ENCODE data around the gene LARGE1.

Gene LARGE1

DNA sequence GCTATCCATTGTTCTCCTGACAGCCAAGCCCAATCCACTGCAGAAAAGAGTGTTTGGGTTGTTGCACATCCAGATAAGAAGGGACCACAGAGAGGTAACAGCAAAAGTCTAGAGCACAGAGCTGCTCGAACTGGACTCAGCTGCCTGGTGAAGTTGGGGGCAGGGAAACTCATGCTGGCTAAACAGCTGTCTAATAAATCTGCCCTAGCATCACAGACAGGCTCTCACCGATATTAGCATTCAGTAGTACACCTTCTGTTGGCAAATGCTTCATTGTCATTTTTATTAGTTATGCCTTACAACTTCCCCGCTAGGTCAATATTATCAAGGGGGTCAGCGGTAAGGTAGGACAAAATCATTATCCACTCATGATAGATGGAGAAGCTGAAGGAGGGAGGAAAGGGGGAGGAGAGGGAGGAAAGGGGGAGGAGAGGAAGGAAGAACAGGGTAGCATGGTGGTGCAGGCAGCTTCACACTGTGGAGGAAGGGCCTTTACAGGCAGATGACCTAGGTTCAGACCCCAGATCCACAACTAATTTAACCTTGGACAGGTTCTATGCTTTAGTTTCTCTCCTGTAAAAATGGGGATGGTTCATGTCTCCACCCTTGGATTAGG lies 102.7 kb downstream of the LARGE1 start:
- no peak for DNase-seq (ENCODE audit: low read depth)

DNA sequence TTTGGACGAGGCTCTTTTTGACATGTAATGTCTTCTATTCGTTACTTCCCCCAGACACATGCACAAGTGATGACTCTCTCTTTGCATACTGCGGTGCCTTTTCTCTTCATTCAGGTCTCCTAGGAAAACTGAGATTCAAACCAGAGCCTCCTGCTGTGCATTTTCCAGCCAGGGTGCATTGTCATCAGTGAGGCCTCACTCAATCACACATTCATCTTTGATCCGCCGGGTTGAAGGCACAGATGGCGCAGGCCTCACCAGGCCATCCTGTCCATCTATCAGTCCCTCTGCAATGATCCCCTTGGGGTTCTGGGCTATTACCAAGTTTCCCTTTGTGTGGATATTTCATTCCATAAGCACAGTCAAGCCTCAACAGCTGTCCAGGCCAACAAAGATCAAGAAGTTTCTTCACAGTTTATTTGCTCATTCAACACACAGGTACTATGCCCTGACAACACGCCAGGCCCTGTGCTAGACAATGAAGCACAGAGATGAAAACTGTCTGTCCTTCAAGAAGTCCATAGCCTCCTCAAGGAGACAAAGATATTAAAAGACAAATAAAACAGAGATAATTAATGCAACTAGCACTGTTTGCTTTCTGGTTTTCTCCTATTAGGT lies 107.8 kb downstream of the LARGE1 start:
- DNase-seq (ENCODE audit: low read depth) = no peak

DNA sequence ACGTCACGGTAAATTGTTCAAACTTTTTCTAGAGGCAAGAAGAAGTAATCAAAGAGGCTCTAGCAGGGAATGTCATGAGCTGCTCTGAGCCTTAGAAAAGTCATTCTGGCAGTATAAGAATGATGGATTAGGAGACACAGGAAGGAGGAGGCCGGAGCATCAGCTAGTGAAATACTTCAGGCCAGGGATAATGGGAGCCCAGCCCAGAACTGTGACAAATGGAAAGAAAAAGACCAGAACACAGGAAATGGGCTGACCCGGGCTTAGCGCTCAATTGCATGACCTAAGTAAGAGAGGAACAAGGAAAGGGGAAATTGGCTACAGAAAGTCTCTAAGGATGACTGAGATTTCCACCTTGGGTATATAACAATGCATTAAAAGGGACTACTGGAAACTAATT lies 108.6 kb downstream of the LARGE1 start:
- DNase-seq (ENCODE audit: low read depth) = no peak

DNA sequence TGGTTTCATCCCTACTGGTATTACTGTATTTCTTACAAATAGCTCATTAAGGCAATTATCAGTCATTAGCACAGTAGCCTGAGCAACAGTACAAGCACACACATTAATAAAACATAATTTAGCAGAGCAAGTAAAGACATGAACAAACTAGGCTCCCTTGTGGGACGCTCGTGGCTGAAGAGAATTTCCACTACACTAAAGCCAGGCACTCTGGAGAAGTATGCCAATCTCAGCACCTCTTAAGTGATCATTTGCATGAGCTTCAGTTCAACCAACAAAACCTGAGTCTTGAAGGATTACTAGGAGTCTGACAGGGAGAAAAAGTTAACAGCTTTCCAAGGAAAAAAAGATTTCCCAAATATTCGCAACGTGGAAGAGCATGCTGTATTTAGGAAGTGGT lies 109.1 kb downstream of the LARGE1 start:
- DNase-seq (ENCODE audit: low read depth) = no peak

DNA sequence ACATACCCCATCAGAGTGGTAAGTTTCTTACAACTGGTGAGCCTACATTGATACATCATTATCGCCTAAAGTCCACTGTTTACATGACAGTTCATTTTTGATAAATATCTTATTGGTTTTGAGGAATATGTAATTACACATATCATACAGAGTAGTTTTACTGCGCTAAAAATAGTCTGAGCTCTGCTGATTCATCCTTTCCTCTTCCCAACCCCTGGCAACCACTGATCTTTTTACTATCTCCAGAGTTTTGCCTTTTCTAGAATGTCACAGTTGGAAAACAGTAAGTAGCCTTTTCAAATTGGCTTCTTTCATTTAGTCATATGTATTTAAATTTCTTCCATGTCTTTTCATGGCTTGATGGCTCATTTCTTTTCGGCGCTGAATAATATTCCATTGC lies 112.8 kb downstream of the LARGE1 start:
- DNase-seq (ENCODE audit: low read depth) = no peak

DNA sequence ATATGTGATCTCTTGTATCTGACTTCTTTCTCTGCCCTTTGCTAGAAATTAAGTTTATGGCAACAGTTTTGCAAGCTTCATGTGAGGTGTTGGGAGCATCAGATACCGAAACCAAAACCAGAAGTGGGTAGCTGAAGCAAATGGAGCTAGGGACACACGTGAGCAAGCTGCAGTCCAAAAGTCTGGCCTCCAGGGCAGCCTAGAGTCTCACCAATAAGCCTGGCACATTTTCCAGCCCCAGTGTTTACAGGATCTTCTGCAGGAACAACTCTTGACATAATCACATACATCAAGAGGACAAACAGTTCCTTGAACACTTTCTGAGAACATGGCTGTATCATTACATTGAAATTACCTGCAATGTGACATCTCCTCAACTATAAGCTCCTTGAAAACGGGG lies 114.1 kb downstream of the LARGE1 start:
- DNase-seq (ENCODE audit: low read depth) = no peak

DNA sequence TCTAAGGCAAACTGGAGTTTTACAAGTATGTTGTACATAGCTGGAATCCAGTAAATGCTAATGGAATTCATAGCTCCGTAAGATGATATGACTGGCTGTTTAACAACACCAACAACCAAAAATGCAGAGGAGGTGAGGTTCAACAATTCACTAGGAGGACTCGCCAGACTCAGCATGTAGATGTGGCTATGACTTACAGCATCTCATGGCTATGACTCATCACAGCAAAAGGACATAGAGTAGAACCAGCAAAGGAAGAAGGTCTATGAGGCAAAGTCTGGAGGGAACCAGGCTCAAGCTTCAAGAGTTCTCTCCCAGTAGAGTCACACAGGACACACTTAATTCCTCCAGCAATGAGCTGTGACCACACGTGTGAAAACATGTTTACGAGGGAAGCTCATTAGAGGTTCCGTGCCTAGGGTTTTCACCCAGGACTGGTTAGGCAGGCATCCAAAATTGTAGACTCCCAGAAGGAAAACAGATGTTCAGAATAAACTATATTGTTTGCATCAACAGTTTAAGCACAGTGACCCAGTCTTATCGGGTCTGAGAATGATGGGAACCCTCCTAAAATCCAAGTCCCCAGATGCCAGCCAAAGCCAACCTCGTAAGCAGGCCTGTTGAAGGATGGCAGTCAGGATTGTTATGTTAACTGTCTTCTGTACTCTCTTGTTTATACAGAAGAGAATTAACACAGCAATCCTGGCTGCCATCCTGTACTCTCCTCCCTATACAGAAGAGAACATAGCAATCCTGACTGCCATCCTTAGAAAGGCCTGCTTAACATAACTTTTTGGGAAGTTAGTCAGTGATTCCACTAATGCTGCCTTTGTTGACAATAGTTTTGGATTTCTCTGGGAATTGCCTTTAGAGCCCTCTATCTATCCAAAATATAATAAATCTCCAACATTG lies 116.6 kb downstream of the LARGE1 start:
- DNase-seq (ENCODE audit: low read depth) = no peak

DNA sequence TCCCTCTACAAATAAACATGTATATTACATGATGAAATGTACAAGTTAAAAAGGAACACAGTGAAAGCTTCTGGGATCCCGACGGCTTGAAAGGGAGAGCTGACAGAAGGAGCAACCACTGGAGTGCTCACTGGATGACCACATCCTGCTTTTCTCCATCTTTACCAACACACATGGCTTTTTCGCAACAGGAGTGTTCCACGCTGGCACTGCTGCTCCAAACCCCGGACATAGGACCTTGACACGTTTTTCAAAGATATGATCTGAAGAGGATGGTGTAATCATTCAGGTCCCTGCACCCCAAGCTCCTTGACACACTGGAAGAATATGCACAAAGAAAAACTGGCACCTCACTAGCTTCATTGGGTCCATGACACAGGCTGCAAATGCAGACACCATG lies 121.9 kb downstream of the LARGE1 start:
- no peak for DNase-seq (ENCODE audit: low read depth)

DNA sequence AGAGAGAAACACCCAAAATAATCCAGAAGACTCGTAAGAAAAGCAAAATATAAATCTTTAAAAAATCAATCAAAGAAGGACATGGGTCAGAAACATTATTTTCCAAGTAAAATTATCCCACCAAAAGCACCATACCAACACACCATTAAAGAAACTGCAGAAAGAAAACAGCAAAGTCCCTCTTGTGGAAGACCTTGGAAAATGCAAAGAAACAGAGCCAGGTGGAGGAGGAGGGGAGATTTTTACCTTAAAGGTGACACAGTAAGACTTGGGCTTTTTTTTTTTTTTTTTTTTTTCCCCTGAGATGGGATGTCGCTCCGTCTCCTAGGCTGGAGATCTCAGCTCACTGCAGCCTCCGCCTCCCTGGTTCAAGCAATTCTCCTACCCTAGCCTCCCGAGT lies 123.8 kb downstream of the LARGE1 start:
- no peak for DNase-seq (ENCODE audit: low read depth)

DNA sequence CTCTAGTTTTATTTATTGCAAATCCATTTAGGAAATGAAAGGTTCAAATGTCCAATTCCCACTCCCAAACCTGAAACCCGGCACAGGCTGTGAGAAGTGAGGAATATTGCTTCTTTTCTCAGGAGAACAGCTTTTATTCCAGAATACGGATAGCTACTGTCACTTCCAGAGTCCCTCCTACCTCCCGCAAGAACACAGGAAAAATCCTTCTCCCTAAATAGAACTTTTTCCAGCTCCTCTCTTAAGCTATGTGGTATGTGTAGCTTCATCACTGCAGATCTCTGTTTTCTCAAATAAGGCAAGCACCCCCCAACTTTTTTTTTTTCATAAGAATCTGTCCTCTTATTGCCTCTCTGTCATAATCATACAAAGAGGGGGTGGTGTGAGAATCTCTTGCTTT lies 126.8 kb downstream of the LARGE1 start:
- DNase-seq (ENCODE audit: low read depth) = no peak

DNA sequence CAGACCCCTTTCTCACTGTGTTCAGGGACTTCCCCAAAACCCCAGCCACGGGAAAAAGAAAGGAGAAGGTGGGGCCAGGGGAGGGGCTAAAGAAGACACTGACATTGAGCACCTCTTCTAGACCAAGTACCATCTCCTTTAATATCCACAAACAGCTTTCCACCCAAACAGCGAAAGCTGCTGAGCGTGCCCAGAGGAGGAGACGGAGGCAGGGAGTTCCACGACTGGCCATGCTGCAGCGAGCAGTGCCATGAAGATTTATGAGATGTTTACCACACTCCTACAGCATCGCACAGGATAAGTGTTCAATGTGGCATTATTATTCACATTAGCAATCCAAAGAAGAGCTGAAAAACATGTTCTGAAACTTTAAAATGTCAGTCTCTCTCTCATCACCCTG lies 127.4 kb downstream of the LARGE1 start:
- DNase-seq (ENCODE audit: low read depth) = no peak

DNA sequence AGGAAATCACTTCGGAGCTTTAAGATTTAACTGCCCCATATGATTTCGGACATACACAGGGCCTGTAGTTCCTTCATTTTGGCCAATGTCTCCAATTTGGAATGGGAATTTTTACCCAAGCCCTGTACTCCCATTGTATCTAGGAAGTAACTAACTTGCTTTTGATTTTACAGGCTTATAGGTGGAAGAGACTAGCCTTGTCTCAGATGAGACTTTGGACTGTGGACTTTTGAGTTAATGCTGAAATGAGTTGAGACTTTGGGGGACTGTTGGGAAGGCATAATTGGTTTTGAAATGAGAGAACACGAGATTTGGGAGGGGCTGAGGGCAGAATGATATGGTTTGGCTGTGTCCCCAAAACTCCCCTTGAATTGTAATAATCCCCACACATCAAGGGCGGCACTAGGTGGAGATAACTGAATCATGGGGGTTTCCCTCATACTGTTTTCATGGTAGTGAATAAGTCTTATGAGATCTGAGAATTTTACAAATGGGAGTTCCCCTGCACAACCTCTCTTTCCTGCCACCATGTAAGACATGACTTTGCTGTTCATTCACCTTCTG lies 130.5 kb downstream of the LARGE1 start:
- no peak for DNase-seq (ENCODE audit: low read depth)

DNA sequence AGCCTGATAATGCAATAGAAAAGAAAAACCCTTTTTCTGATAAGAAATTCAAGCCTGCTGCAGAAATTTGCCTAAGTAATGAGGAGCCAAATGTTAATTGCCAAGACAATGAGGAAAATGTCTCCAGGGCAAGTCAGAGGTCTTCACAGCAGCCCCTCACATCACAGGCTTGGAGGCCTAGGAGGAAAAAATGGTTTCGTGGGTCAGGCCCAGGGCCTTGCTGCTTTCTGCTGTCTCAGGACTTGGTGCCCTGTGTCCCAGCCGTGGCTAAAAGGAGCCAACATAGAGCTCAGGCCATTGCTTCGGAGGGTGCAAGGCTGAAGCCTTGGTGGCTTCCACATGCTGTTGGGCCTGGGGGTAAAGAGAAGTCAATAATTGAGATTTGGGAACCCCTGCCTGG lies 131.3 kb downstream of the LARGE1 start:
- DNase-seq (ENCODE audit: low read depth) = no peak

DNA sequence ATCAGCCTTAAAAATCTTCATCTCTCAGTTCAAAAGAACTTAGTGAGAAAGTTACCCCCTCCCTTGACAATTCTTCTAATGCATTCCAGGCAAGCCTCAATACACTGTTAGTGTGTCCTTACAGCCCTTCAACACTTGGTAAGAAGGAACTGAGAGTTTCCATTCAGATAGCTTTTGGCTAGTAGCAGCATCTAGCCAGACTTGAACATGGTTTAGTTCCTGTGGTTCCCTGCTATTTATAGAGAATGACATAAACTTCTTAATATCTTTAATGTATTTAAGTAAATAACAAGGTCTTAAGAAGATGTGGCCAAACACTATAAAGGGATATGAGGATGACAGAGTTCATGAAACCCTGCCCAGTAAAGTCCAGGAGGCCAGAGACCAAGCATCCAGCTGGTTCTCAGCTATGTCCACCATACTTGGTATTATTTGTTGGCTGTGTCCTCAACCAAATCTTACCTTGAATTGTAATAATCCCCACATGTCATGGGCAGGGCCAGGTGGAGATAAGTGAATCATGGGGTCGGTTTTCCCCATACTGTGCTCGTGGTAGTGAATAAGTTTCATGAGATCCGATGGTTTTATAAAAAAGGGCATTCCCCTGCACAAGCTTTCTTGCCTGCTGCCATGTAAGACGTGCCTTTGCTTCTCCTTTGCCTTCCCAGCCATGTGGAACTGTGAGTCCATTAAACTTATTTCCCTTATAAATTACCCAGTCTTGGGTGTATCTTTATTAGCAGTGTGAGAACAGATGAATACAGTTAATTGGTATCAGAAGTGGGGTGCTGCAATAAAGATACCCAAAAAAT lies 132.4 kb downstream of the LARGE1 start:
- no peak for DNase-seq (ENCODE audit: low read depth)

DNA sequence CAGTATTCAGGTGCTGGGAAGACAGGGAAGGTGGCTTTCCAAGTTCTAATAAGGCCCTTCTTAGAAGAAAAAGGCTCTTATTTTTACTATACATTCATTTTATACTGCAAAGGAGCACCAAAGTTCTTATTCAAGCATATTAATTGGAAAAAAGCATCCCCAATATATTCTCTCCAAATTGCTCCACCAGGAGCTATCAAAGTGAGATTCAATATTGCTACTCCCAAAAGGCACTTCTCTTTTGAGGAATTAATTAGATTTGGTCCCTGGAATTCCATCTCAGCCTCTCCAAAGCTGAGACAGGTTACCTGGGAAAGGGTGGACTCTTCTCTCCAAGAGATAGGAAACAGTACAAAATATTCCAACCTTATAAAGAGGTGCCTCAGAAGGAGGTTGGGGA lies 134.1 kb downstream of the LARGE1 start:
- DNase-seq (ENCODE audit: low read depth) = no peak

DNA sequence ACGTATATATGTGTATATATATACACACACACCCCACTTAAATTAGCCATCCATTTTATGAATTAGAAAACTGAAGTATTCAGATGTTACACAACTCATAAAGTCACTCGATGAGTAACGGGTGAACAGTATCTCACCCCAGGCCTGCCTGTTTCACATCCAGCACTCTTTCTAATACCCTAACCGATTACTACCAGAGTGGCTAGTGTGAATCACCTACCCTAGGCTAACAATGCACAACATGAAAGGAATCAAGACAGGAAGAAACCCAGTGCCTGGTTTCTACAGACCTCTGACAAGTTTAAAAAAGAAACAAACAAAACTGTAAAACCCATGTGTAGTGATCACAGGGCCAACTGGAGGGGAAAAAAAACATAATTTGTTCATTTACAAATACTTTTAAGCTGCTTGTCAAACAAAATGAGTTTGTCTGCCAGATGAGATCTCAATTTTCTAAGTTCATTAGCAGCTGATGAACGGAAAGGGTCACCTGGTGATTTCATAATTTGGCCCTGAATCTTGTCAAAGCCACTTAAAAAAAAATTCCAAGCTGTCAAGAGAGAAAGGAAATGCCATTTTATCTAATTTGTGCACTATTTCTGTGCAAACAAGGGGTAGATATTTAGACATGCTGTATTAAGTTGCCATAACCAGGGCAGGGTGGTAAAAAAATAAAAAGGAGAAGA lies 134.8 kb downstream of the LARGE1 start:
- no peak for DNase-seq (ENCODE audit: low read depth)

DNA sequence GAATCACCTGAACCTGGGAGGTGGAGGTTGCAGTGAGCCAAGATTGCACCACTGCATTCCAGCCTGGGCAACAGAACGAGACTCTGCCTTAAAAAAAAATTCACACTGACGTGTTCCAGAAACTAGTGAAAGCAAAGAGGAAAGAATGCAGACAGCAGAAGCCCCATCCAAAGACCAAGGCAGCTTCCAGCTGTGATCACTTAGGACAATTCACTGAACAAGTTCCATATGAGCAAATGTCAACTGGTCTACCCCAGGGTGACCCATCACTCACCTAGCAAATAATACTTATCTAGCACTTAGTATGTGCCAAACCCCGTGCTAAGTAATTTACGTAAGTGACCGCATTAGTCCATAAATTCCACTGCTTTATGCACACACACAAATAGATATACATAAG lies 138.9 kb downstream of the LARGE1 start:
- no peak for DNase-seq (ENCODE audit: low read depth)

DNA sequence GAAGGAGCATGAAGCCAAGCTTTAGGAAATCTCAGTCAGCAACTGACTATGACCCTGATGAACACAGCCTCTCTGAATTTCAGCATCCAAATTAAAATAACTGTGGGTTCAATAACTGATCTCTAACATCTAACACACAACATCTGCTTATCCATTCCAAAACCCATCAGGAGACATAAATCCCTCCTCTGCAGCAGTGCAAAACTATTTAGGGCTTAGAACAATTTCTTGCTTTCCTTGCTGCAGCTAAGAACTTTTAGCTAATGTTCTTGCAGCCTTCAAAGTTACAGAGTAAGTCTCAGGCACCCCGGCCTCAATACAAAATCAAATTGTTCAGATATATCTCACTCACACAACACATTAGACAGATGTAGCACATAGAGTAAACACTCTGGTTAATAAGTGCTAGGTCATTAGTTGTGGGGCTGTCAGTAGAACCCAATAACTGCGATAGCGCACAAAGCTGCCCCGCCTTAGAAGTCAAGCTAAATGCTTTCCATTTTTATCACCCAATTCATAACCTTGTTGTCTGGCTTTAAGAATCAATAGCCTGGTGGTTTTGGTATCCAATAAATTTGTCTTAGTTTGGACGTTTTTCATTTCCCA lies 139.6 kb downstream of the LARGE1 start:
- DNase-seq (ENCODE audit: low read depth) = no peak

DNA sequence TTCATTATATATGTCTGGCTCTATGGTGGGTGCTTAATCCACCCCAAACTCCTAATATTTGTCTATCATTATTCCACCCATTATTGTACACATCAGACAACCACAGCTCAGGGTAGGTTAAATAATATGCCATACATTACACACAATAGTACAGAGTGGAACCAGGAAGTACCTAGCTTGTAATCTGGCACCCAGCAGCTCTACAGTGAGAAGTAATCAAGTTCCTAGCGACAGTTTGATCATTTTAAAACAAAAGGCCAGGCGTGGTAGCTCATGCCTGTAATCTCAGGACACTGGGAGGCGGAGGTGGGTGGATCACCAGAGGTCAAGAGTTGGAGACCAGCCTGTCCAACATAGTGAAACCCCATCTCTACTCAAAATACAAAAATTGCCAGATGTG lies 141.0 kb downstream of the LARGE1 start:
- no peak for DNase-seq (ENCODE audit: low read depth)

DNA sequence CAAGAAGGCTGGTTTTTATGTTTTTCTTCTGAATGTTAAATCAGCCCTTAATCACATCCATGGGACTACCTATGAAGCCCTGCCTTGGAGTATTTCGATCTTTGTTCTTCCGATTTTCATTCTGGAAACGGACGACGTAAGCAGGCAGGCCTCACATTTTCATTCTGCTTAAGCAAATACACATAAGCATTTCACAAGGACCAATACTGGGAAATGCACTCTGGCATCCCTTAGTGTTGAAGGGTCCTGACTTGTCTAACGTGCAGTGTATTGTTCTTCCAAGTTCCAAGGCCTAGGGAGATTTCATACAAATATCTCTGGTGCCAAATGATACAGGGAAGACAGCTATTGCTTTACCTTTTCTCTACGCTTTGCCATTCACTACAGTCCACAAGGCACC lies 143.8 kb downstream of the LARGE1 start:
- no peak for DNase-seq (ENCODE audit: low read depth)

DNA sequence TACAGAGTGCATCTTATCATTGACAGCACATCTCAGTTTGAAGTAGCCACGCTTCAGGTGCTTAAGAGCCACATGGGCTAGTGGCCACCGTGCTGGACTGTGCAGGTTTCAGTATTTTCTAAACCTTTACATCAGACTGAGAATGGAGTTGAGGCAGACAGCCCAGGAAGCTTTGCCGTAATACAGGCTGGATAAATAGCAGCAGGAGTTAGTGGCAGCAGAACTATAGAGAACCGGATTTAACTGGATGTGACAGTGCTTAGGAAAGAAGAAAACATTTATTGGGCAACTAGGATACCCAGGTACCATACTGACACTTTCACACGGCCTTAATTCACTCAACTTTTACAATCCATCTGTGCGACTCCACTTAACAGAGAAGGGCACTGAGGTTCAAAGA lies 145.5 kb downstream of the LARGE1 start:
- no peak for DNase-seq (ENCODE audit: low read depth)

Measured in HS-27A (cell line).